ENCODE results near the gene STRIP2. TPM values are rescaled to one million over a fixed set of nuclear protein-coding genes. Genes with fewer than 3 reads are reported as not detected.

STRIP2 gene
- total and polyA plus RNA-seq, 9 of the 15 experiments (the other 6 are each of a cell fraction or from before 2014, with no cell fraction given): 10.1 to 81.8 (median 42.3) TPM

DNA sequence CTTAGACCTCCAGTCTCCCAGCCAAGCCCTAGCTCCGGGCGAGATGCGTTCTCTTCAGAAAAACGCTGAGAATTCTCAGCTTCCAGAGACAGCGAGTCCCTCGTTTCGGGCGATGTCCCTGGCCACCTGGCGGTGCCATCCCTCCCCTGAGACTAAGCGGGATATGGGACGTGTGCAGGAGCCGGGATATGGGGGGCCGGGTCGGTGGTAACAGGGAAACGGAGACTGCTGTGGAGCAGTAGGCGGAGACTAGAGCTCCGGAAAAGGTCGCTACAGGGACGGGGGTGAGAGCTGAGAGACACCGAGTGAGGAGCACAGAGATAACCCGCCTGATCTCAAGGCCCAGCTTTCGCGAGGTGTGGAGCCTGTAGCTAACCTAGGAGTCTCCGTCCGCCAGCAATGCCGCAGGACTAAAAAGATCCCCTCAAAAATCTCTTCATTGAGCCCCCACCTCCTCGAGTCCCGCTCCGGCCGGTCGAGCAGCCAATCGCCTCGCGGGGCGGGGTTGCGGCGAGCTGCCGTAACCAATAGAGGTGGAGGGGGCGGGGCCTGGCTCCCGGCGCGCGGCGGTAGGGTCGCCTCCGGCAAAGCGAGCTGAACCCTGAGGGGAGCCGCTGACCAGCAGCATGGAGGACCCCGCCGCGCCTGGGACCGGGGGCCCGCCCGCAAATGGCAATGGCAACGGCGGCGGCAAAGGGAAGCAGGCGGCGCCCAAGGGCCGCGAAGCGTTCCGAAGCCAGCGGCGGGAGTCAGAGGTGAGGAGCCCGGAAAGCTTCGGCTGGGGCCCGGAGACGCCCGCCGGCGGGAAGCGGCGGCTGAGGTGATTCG is at the start of gene STRIP2 (continued):
- TF ChIP-seq PRDM10 (IDR thresholded peaks at IDR 0.05; ENCODE audit: partially characterized antibody) (peak; percentile 99), ASH1L (IDR thresholded peaks at IDR 0.05; ENCODE audit: borderline replicate concordance, low read depth, partially characterized antibody) (peak; percentile 78), KDM2B (CRISPR knock-in tag; IDR thresholded peaks at IDR 0.05) (peak; percentile 46; the same call in 1 of the 2 replicates), ZFX (CRISPR knock-in tag; IDR thresholded peaks at IDR 0.05) (peak; percentile 94), CREB3 (tag; conservative IDR thresholded peaks at IDR 0.05; ENCODE audit: low read depth) (no peak), SNIP1 (IDR thresholded peaks at IDR 0.05; ENCODE audit: low read depth) (no peak), HDAC8 (tag; IDR thresholded peaks at IDR 0.05) (no peak), REST (IDR thresholded peaks at IDR 0.05; ENCODE audit: borderline replicate concordance) (peak; percentile 59), REST (CRISPR knock-in tag; IDR thresholded peaks at IDR 0.05; ENCODE audit: low read depth) (peak; percentile 76), NFYB (IDR thresholded peaks at IDR 0.05; ENCODE audit: extremely low read depth, insufficient read length) (peak; percentile 96), TCF7 (IDR thresholded peaks at IDR 0.05; ENCODE audit: borderline replicate concordance) (0 out of 2 replicates have a peak, but pooled peaks have one; percentile 20), CCNT2 (IDR thresholded peaks at IDR 0.05; ENCODE audit: borderline replicate concordance, extremely low read depth, insufficient read length, low read depth, low read length) (peak; percentile 85), TCF7L2 (IDR thresholded peaks at IDR 0.05; ENCODE audit: low read depth, low read length) (peak; percentile 72)

Measured in K562 (cell line).